Measurements from ENCODE around the gene ZCWPW2.

ZCWPW2 gene

DNA sequence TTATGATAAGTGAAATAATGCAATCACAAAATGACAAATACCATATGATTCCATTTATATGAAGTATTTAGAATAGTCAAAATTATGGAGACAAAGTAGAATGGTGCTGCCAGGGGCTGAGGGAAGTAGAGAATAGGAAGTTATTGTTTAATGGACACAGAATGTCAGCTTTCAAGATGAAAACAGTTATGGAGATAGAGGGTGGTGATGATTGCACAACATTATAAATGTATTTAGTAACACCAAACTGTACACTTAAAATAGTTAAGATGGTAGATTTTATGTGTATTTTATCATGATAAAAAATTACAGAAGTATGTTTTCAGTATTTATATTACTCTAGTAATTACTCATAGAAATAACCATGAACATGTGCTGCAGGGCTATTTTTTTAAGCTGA, 100.9 kb downstream of the ZCWPW2 start:
- H3K9me3 ChIP-seq (ENCODE audit: insufficient read depth, low read depth, low read length) = no peaks in the 10 kb centered on the region
- H3K36me3 ChIP-seq (ENCODE audit: insufficient read depth, low read length) = no peaks in the 10 kb centered on the region
- no peak overlapping the region for H3K4me3 ChIP-seq (ENCODE audit: low read length, poor library complexity, severe bottlenecking)
- no peak for TF ChIP-seq EZH2phosphoT487 (IDR thresholded peaks at IDR 0.05; ENCODE audit: borderline replicate concordance)
- TF ChIP-seq, protein P1, sequence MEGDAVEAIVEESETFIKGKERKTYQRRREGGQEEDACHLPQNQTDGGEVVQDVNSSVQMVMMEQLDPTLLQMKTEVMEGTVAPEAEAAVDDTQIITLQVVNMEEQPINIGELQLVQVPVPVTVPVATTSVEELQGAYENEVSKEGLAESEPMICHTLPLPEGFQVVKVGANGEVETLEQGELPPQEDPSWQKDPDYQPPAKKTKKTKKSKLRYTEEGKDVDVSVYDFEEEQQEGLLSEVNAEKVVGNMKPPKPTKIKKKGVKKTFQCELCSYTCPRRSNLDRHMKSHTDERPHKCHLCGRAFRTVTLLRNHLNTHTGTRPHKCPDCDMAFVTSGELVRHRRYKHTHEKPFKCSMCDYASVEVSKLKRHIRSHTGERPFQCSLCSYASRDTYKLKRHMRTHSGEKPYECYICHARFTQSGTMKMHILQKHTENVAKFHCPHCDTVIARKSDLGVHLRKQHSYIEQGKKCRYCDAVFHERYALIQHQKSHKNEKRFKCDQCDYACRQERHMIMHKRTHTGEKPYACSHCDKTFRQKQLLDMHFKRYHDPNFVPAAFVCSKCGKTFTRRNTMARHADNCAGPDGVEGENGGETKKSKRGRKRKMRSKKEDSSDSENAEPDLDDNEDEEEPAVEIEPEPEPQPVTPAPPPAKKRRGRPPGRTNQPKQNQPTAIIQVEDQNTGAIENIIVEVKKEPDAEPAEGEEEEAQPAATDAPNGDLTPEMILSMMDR (conservative IDR thresholded peaks at IDR 0.05; ENCODE audit: low read length) = no peak
- H3K4me2 ChIP-seq (ENCODE audit: low read depth, low read length, poor library complexity, severe bottlenecking) = no peak overlapping the region
- no peaks in the 10 kb centered on the region for H3K27me3 ChIP-seq (ENCODE audit: insufficient read depth, low read length, poor library complexity, severe bottlenecking)
- H4K20me1 ChIP-seq (ENCODE audit: insufficient read depth, low read length, poor library complexity, severe bottlenecking) = no peaks in the 10 kb centered on the region
- no peaks in the 10 kb centered on the region for H3K79me2 ChIP-seq (ENCODE audit: insufficient read depth, low read length)
- no peak overlapping the region for H3K9ac ChIP-seq (ENCODE audit: low read depth, low read length, poor library complexity, severe bottlenecking)
- no peaks in the 10 kb centered on the region for H3K9me2 ChIP-seq (replicated peaks; ENCODE audit: low read depth, low read length)
- no peaks in the 10 kb centered on the region for H3K4me1 ChIP-seq (ENCODE audit: insufficient read depth, low read length, poor library complexity, severe bottlenecking)
- no peak overlapping the region for H2AFZ ChIP-seq (ENCODE audit: low read length)
- H3F3A ChIP-seq (ENCODE audit: low read depth) = no peaks in the 10 kb centered on the region

DNA sequence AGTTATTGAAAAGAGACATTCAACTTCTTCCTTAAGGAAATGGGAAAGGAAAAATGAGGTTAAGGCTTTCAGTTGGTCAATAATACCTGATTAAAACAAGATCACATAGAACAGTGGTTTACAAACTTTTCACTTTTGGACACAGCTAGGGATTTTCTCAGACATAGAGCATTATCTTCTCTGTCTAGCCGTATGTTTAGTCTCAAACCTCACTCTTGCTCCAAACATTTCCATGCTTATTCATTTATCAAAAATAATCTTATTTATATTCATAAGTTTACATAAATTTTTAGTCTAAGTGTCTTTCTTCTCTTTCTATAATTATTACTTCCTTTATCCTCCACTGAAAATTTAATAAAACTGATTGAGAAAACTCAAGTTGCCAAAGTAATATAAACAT, 114.3 kb downstream of the ZCWPW2 start:
- H4K20me1 ChIP-seq (ENCODE audit: insufficient read depth, low read length, poor library complexity, severe bottlenecking) = no peaks in the 10 kb centered on the region

GRCh38 chr3:28467414-28467813, 118.9 kb downstream of the ZCWPW2 start:
- TF ChIP-seq, protein P1 (conservative IDR thresholded peaks at IDR 0.05; ENCODE audit: low read length) = no peak
- no peak for TF ChIP-seq EZH2phosphoT487 (IDR thresholded peaks at IDR 0.05; ENCODE audit: borderline replicate concordance)

More for the DNA sequence above, 114.3 kb downstream of the ZCWPW2 start:
- Histone ChIP-seq H3K4me2 (ENCODE audit: low read depth, low read length, poor library complexity, severe bottlenecking) (no peak overlapping the region), H3K36me3 (ENCODE audit: insufficient read depth, low read length) (no peaks in the 10 kb centered on the region), H3K27me3 (ENCODE audit: insufficient read depth, low read length, poor library complexity, severe bottlenecking) (no peaks in the 10 kb centered on the region), H3K79me2 (ENCODE audit: insufficient read depth, low read length) (no peaks in the 10 kb centered on the region), H2AFZ (ENCODE audit: low read length) (no peak overlapping the region), H3F3A (ENCODE audit: low read depth) (no peaks in the 10 kb centered on the region), H3K4me1 (ENCODE audit: insufficient read depth, low read length, poor library complexity, severe bottlenecking) (no peaks in the 10 kb centered on the region), H3K4me3 (ENCODE audit: low read length, poor library complexity, severe bottlenecking) (no peak overlapping the region), H3K9ac (ENCODE audit: low read depth, low read length, poor library complexity, severe bottlenecking) (no peak overlapping the region), H3K9me2 (replicated peaks; ENCODE audit: low read depth, low read length) (no peaks in the 10 kb centered on the region), H3K9me3 (ENCODE audit: insufficient read depth, low read depth, low read length) (no peaks in the 10 kb centered on the region)
- TF ChIP-seq EZH2phosphoT487 (IDR thresholded peaks at IDR 0.05; ENCODE audit: borderline replicate concordance) = no peak
- TF ChIP-seq, protein P1 (conservative IDR thresholded peaks at IDR 0.05; ENCODE audit: low read length) = no peak

More at GRCh38 chr3:28467414-28467813, 118.9 kb downstream of the ZCWPW2 start:
- Histone ChIP-seq H3F3A (ENCODE audit: low read depth) (no peaks in the 10 kb centered on the region), H3K9ac (ENCODE audit: low read depth, low read length, poor library complexity, severe bottlenecking) (no peak overlapping the region), H3K79me2 (ENCODE audit: insufficient read depth, low read length) (no peaks in the 10 kb centered on the region), H3K36me3 (ENCODE audit: insufficient read depth, low read length) (no peaks in the 10 kb centered on the region), H3K9me3 (ENCODE audit: insufficient read depth, low read depth, low read length) (no peaks in the 10 kb centered on the region), H3K9me2 (replicated peaks; ENCODE audit: low read depth, low read length) (no peaks in the 10 kb centered on the region), H3K27me3 (ENCODE audit: insufficient read depth, low read length, poor library complexity, severe bottlenecking) (no peaks in the 10 kb centered on the region), H3K4me2 (ENCODE audit: low read depth, low read length, poor library complexity, severe bottlenecking) (no peak overlapping the region), H2AFZ (ENCODE audit: low read length) (no peak overlapping the region), H4K20me1 (ENCODE audit: insufficient read depth, low read length, poor library complexity, severe bottlenecking) (no peaks in the 10 kb centered on the region), H3K4me3 (ENCODE audit: low read length, poor library complexity, severe bottlenecking) (no peak overlapping the region), H3K4me1 (ENCODE audit: insufficient read depth, low read length, poor library complexity, severe bottlenecking) (no peaks in the 10 kb centered on the region)

Measured in Loucy (cell line).